ENCODE results near the gene DCST2. TPM values are rescaled to one million over a fixed set of nuclear protein-coding genes. Genes with fewer than 3 reads are reported as not detected.

Gene DCST2
- total and polyA plus RNA-seq, 10 of the 15 experiments (the other 5 are each of a cell fraction or from before 2014, with no cell fraction given) = 0.33 to 0.41 (median 0.36) TPM; not detected in 7

GRCh38 chr1:155026588-155026987, 7.0 kb downstream of the DCST2 start:
- 50% methylated on average over 6 of the region's 6 CpGs for WGBS (ENCODE audit: insufficient coverage, insufficient replicate concordance, low lambda C conversion rate, missing lambda C conversion rate)
- FAIRE-seq = no peak
- POLR2A ChIA-PET = no interaction called here
- ATAC-seq = no peak
- Histone ChIP-seq H2AFZ (ENCODE audit: control insufficient read depth, low read depth, low read length) (no peak overlapping the region), H3K27ac (ENCODE audit: control insufficient read depth, insufficient read depth) (no peak overlapping the region), H3K4me3 (no peak overlapping the region), H4K20me1 (ENCODE audit: control insufficient read depth, insufficient read depth) (no peaks in the 10 kb centered on the region), H3K9me3 (replicated peaks; ENCODE audit: control insufficient read depth, insufficient read depth, low read length) (no peaks in the 10 kb centered on the region), H3K36me3 (ENCODE audit: control insufficient read depth in 2 of 2, insufficient read depth in 2 of 2, low read length in 1 of 2) (no peaks in the 10 kb centered on the region), H3K4me1 (ENCODE audit: control insufficient read depth, insufficient read depth, low read length) (no peaks in the 10 kb centered on the region), H3K27me3 (replicated peaks in 1 of 2; ENCODE audit: control insufficient read depth in 2 of 2, insufficient read depth in 2 of 2, low read length in 1 of 2) (no peaks in the 10 kb centered on the region; a peak in 1 of 4 replicates), H3K4me2 (ENCODE audit: control insufficient read depth, insufficient read depth) (no peak overlapping the region), H3K9ac (ENCODE audit: control insufficient read depth, insufficient read depth, low read length) (no peak overlapping the region), H3K79me2 (ENCODE audit: control insufficient read depth, insufficient read depth, low read length) (no peaks in the 10 kb centered on the region)
- no TSS peak for BruUV-seq (replicated peaks)
- CTCF ChIA-PET = interaction anchor here (0.6 kb wide), 1 partner anchor 76 kb away, joined by 3 read pairs; no protein-coding TSS in a partner anchor
- intact Hi-C loops (cut with micrococcal nuclease; ENCODE audit: unreplicated experiment) = no loop called here
- SMC1A ChIA-PET (ENCODE audit: uncharacterized antibody, unreplicated experiment) = no interaction called here
- TF ChIP-seq HSF1 (IDR thresholded peaks at IDR 0.05; ENCODE audit: low read depth, low read length) (no peak), NKRF (conservative IDR thresholded peaks at IDR 0.05) (no peak), ZSCAN29 (IDR thresholded peaks at IDR 0.05) (no peak), SUZ12 (IDR thresholded peaks at IDR 0.05; ENCODE audit: unreplicated experiment) (no peak), ASH2L (IDR thresholded peaks at IDR 0.05; ENCODE audit: borderline replicate concordance, low read depth) (no peak), TAF1 (IDR thresholded peaks at IDR 0.05; ENCODE audit: borderline replicate concordance, low read depth, low read length) (no peak), EZH2 (IDR thresholded peaks at IDR 0.05; ENCODE audit: borderline replicate concordance, control insufficient read depth, low read depth, low read length) (no peak)
- RAD21 ChIA-PET (ENCODE audit: unreplicated experiment) = interaction anchor here (1.3 kb wide), 1 partner anchor 9 kb away, joined by 3 read pairs; no protein-coding TSS in a partner anchor
- in situ Hi-C loops (cut with MboI) = no loop called here
- no peak for DNase-seq (ENCODE audit: low read depth, low spot score)
